ENCODE results near the gene MRPL4. TPM values are rescaled to one million over a fixed set of nuclear protein-coding genes. Genes with fewer than 3 reads are reported as not detected.

MRPL4 gene
- total and polyA plus RNA-seq, 2 of the 13 experiments (the other 11 are each of a cell fraction or from before 2014, with no cell fraction given): 40.6 to 42.5 TPM

- no peak for TF ChIP-seq FLYWCH1 (CRISPR knock-in tag; IDR thresholded peaks at IDR 0.05)
- TF ChIP-seq ZNF569 (CRISPR knock-in tag; IDR thresholded peaks at IDR 0.05; ENCODE audit: borderline replicate concordance): no peak
- no peak for TF ChIP-seq PHF5A (CRISPR knock-in tag; IDR thresholded peaks at IDR 0.05; ENCODE audit: low read depth, unreplicated experiment)
- TF ChIP-seq, protein P1, sequence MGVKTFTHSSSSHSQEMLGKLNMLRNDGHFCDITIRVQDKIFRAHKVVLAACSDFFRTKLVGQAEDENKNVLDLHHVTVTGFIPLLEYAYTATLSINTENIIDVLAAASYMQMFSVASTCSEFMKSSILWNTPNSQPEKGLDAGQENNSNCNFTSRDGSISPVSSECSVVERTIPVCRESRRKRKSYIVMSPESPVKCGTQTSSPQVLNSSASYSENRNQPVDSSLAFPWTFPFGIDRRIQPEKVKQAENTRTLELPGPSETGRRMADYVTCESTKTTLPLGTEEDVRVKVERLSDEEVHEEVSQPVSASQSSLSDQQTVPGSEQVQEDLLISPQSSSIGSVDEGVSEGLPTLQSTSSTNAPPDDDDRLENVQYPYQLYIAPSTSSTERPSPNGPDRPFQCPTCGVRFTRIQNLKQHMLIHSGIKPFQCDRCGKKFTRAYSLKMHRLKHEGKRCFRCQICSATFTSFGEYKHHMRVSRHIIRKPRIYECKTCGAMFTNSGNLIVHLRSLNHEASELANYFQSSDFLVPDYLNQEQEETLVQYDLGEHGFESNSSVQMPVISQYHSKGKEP (CRISPR knock-in tag; IDR thresholded peaks at IDR 0.05): no peak
- peak; percentile 19; the same call in 1 of the 2 replicates for TF ChIP-seq SIN3A (IDR thresholded peaks at IDR 0.05; ENCODE audit: borderline replicate concordance, low read depth, low read length)
- no peak for TF ChIP-seq ZNF333 (CRISPR knock-in tag; IDR thresholded peaks at IDR 0.05; ENCODE audit: borderline replicate concordance)
- TF ChIP-seq ATAD3A (CRISPR knock-in tag; IDR thresholded peaks at IDR 0.05): no peak
- no peak for TF ChIP-seq SP140L (CRISPR knock-in tag; IDR thresholded peaks at IDR 0.05; ENCODE audit: borderline replicate concordance)
- TF ChIP-seq ZNF549 (CRISPR knock-in tag; IDR thresholded peaks at IDR 0.05): no peak
- no peak for TF ChIP-seq RXRA (CRISPR knock-in tag; IDR thresholded peaks at IDR 0.05)
- TF ChIP-seq TBX2 (CRISPR knock-in tag; IDR thresholded peaks at IDR 0.05; ENCODE audit: borderline replicate concordance): peak; percentile 62; the same call in 1 of the 2 replicates
- peak; percentile 31 for TF ChIP-seq HNRNPLL (IDR thresholded peaks at IDR 0.05; ENCODE audit: low read depth, low read length, poor library complexity, severe bottlenecking)
- TF ChIP-seq AGO1 (IDR thresholded peaks at IDR 0.05; ENCODE audit: low read depth, low read length, poor library complexity, severe bottlenecking): peak; percentile 68
- no peak for TF ChIP-seq EHMT2 (IDR thresholded peaks at IDR 0.05; ENCODE audit: borderline replicate concordance, low read depth, low read length)
- TF ChIP-seq ZSCAN21 (CRISPR knock-in tag; IDR thresholded peaks at IDR 0.05; ENCODE audit: borderline replicate concordance): 0 out of 2 replicates have a peak, but pooled peaks have one; percentile 40
- 0 out of 2 replicates have a peak, but pooled peaks have one; percentile 55 for TF ChIP-seq NKX3-1 (CRISPR knock-in tag; IDR thresholded peaks at IDR 0.05)
- TF ChIP-seq, protein P2, sequence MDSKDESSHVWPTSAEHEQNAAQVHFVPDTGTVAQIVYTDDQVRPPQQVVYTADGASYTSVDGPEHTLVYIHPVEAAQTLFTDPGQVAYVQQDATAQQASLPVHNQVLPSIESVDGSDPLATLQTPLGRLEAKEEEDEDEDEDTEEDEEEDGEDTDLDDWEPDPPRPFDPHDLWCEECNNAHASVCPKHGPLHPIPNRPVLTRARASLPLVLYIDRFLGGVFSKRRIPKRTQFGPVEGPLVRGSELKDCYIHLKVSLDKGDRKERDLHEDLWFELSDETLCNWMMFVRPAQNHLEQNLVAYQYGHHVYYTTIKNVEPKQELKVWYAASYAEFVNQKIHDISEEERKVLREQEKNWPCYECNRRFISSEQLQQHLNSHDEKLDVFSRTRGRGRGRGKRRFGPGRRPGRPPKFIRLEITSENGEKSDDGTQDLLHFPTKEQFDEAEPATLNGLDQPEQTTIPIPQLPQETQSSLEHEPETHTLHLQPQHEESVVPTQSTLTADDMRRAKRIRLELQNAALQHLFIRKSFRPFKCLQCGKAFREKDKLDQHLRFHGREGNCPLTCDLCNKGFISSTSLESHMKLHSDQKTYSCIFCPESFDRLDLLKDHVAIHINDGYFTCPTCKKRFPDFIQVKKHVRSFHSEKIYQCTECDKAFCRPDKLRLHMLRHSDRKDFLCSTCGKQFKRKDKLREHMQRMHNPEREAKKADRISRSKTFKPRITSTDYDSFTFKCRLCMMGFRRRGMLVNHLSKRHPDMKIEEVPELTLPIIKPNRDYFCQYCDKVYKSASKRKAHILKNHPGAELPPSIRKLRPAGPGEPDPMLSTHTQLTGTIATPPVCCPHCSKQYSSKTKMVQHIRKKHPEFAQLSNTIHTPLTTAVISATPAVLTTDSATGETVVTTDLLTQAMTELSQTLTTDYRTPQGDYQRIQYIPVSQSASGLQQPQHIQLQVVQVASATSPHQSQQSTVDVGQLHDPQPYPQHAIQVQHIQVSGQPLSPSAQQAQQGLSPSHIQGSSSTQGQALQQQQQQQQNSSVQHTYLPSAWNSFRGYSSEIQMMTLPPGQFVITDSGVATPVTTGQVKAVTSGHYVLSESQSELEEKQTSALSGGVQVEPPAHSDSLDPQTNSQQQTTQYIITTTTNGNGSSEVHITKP (CRISPR knock-in tag; IDR thresholded peaks at IDR 0.05; ENCODE audit: low read depth): no peak
- no peak for TF ChIP-seq ZNF263 (CRISPR knock-in tag; IDR thresholded peaks at IDR 0.05)
- TF ChIP-seq TGIF2 (CRISPR knock-in tag; IDR thresholded peaks at IDR 0.05): no peak; the same call in 1 of the 2 replicates
- TF ChIP-seq LBX2 (CRISPR knock-in tag; IDR thresholded peaks at IDR 0.05; ENCODE audit: borderline replicate concordance): peak; percentile 87; the same call in 1 of the 2 replicates
- TF ChIP-seq MTA3 (CRISPR knock-in tag; IDR thresholded peaks at IDR 0.05): no peak
- peak; percentile 17; the same call in 1 of the 2 replicates for TF ChIP-seq ZFX (CRISPR knock-in tag; IDR thresholded peaks at IDR 0.05; ENCODE audit: low read depth)
- TF ChIP-seq PHF21A (CRISPR knock-in tag; IDR thresholded peaks at IDR 0.05): no peak
- no peak for TF ChIP-seq CREBL2 (CRISPR knock-in tag; IDR thresholded peaks at IDR 0.05; ENCODE audit: borderline replicate concordance)
- TF ChIP-seq ZNF350 (CRISPR knock-in tag; IDR thresholded peaks at IDR 0.05; ENCODE audit: borderline replicate concordance, low read depth): 0 out of 2 replicates have a peak, but pooled peaks have one; percentile 53
Measured at GRCh38 chr19:10289167-10289835, 37.3 kb downstream of the MRPL4 start (continued).

Data from HepG2 (cell line).